ENCODE results near the gene GPS2. TPM values are rescaled to one million over a fixed set of nuclear protein-coding genes. Genes with fewer than 3 reads are reported as not detected.
A peak's percentile ranks its signal among the peaks of the same experiment; 100 is the strongest.
"Not testable (repeated sequence)": the region's sequence is repeated elsewhere in the genome, so short reads cannot be mapped to it uniquely, and the experiment has no call there.

The GPS2 gene
- polyA plus RNA-seq, 1 donor (not counting 4 experiments of a cell fraction or from before 2014, with no cell fraction given), result 24.7 TPM

- dilution Hi-C loops (cut with MboI; ENCODE audit: extremely low pct_ligation_motif_present, low sequenced_read_pairs), result no loop called here
- no peak for DNase-seq (ENCODE audit: low read depth, low spot score)
- Histone ChIP-seq H2AFZ (ENCODE audit: control insufficient read depth, low read length) (no peak overlapping the region), H3K9me1 (ENCODE audit: control insufficient read depth, extremely low read depth, insufficient read depth, low read length) (no peaks in the 10 kb centered on the region), H3K9ac (ENCODE audit: control insufficient read depth, extremely low read depth, insufficient read depth, low read length) (no peak overlapping the region), H3K4me1 (ENCODE audit: control insufficient read depth, extremely low read depth, insufficient read depth, low read length) (peaks cover 3% of the 10 kb centered on the region), H3K27ac (ENCODE audit: control insufficient read depth, insufficient read depth, low read length) (no peak overlapping the region), H3K4me3 (ENCODE audit: control insufficient read depth in 2 of 3, extremely low read depth in 1 of 3, insufficient read depth in 2 of 3, low read depth in 1 of 3, low read length in 3 of 3) (no peak overlapping the region), H3K27me3 (ENCODE audit: control insufficient read depth, extremely low read depth, insufficient read depth, low read length) (no peaks in the 10 kb centered on the region), H3K79me2 (ENCODE audit: control insufficient read depth, insufficient read depth, low read length) (no peaks in the 10 kb centered on the region), H3K36me3 (ENCODE audit: control insufficient read depth in 2 of 2, extremely low read depth in 1 of 2, insufficient read depth in 2 of 2, low read length in 2 of 2) (no peaks in the 10 kb centered on the region), H3K9me3 (ENCODE audit: control insufficient read depth, low read depth, low read length) (no peaks in the 10 kb centered on the region), H4K20me1 (ENCODE audit: control insufficient read depth, extremely low read depth, insufficient read depth, low read length) (no peaks in the 10 kb centered on the region), H3K4me2 (ENCODE audit: control insufficient read depth, extremely low read depth, insufficient read depth, low read depth, low read length) (no peak overlapping the region)
- no peak for TF ChIP-seq CTCF (optimal IDR thresholded peaks at IDR 0.05 in 1 of 3, IDR thresholded peaks at IDR 0.05 in 1 of 3, conservative IDR thresholded peaks at IDR 0.05 in 1 of 3; ENCODE audit: extremely low read depth in 1 of 3, insufficient read depth in 2 of 3, low read length in 3 of 3)
- no peak for TF ChIP-seq EZH2 (IDR thresholded peaks at IDR 0.05; ENCODE audit: low read length)
- no peak for FAIRE-seq
Observed at GRCh38 chr17:7334938-7335538, 19.9 kb upstream of the GPS2 start.

- DNase-seq (ENCODE audit: low read depth, low spot score); H3K4me2 ChIP-seq (ENCODE audit: control insufficient read depth, extremely low read depth, insufficient read depth, low read depth, low read length); H2AFZ ChIP-seq (ENCODE audit: control insufficient read depth, low read length); H3K4me1 ChIP-seq (ENCODE audit: control insufficient read depth, extremely low read depth, insufficient read depth, low read length); H3K36me3 ChIP-seq (ENCODE audit: control insufficient read depth in 2 of 2, extremely low read depth in 1 of 2, insufficient read depth in 2 of 2, low read length in 2 of 2); dilution Hi-C loops (cut with MboI; ENCODE audit: extremely low pct_ligation_motif_present, low sequenced_read_pairs); H3K9me1 ChIP-seq (ENCODE audit: control insufficient read depth, extremely low read depth, insufficient read depth, low read length); H3K27ac ChIP-seq (ENCODE audit: control insufficient read depth, insufficient read depth, low read length); H3K9me3 ChIP-seq (ENCODE audit: control insufficient read depth, low read depth, low read length); H3K4me3 ChIP-seq (ENCODE audit: control insufficient read depth in 2 of 3, extremely low read depth in 1 of 3, insufficient read depth in 2 of 3, low read depth in 1 of 3, low read length in 3 of 3); H4K20me1 ChIP-seq (ENCODE audit: control insufficient read depth, extremely low read depth, insufficient read depth, low read length); H3K27me3 ChIP-seq (ENCODE audit: control insufficient read depth, extremely low read depth, insufficient read depth, low read length); H3K9ac ChIP-seq (ENCODE audit: control insufficient read depth, extremely low read depth, insufficient read depth, low read length): not testable (repeated sequence)
- FAIRE-seq, result peak; percentile 23
- peaks cover 12% of the 10 kb centered on the region for H3K79me2 ChIP-seq (ENCODE audit: control insufficient read depth, insufficient read depth, low read length)
Observed at GRCh38 chr17:7332600-7333069, 17.5 kb upstream of the GPS2 start.

- Histone ChIP-seq H3K79me2 (ENCODE audit: control insufficient read depth, insufficient read depth, low read length) (peaks cover 16% of the 10 kb centered on the region), H3K4me2 (ENCODE audit: control insufficient read depth, extremely low read depth, insufficient read depth, low read depth, low read length) (no peak overlapping the region), H3K27me3 (ENCODE audit: control insufficient read depth, extremely low read depth, insufficient read depth, low read length) (no peaks in the 10 kb centered on the region), H3K27ac (ENCODE audit: control insufficient read depth, insufficient read depth, low read length) (no peak overlapping the region), H3K9me1 (ENCODE audit: control insufficient read depth, extremely low read depth, insufficient read depth, low read length) (peaks cover 2% of the 10 kb centered on the region), H3K9me3 (ENCODE audit: control insufficient read depth, low read depth, low read length) (no peaks in the 10 kb centered on the region), H3K9ac (ENCODE audit: control insufficient read depth, extremely low read depth, insufficient read depth, low read length) (no peak overlapping the region), H3K36me3 (ENCODE audit: control insufficient read depth in 2 of 2, extremely low read depth in 1 of 2, insufficient read depth in 2 of 2, low read length in 2 of 2) (peaks cover 0 to under 1% of the 10 kb centered on the region in 2 experiments), H3K4me3 (ENCODE audit: control insufficient read depth in 2 of 3, extremely low read depth in 1 of 3, insufficient read depth in 2 of 3, low read depth in 1 of 3, low read length in 3 of 3) (no peak overlapping the region), H2AFZ (ENCODE audit: control insufficient read depth, low read length) (no peak overlapping the region), H4K20me1 (ENCODE audit: control insufficient read depth, extremely low read depth, insufficient read depth, low read length) (no peaks in the 10 kb centered on the region), H3K4me1 (ENCODE audit: control insufficient read depth, extremely low read depth, insufficient read depth, low read length) (peaks cover 8% of the 10 kb centered on the region)
- FAIRE-seq (no peak), DNase-seq (ENCODE audit: low read depth, low spot score) (no peak)
- dilution Hi-C loops (cut with MboI; ENCODE audit: extremely low pct_ligation_motif_present, low sequenced_read_pairs), result no loop called here
- TF ChIP-seq EZH2 (IDR thresholded peaks at IDR 0.05; ENCODE audit: low read length) (no peak), CTCF (optimal IDR thresholded peaks at IDR 0.05 in 1 of 3, IDR thresholded peaks at IDR 0.05 in 1 of 3, conservative IDR thresholded peaks at IDR 0.05 in 1 of 3; ENCODE audit: extremely low read depth in 1 of 3, insufficient read depth in 2 of 3, low read length in 3 of 3) (no peak)
Observed at GRCh38 chr17:7332111-7332510, 17.0 kb upstream of the GPS2 start.

All from keratinocyte (primary cell).